H4 (cell line): ENCODE results near the gene WDFY1. TPM values are rescaled to one million over a fixed set of nuclear protein-coding genes. Genes with fewer than 3 reads are reported as not detected.

Experiments used
- DNase-seq: peaks from one replicate; pipeline ENCODE4 v3.0.0-alpha.2; 2015; ENCODE audit warnings: low spot score
- total RNA-seq: library from RNA; depleted of rRNA; stranded (reverse); fragments of >200 nt; shearing (Covaris generic); gene quantifications from 2 replicates; pipeline ENCODE4 v1.2.3, GENCODE V29; 2014; rRNA removed

WDFY1 gene
- total RNA-seq, 1 experiment from 2014 or later: 23.7 TPM

DNA sequence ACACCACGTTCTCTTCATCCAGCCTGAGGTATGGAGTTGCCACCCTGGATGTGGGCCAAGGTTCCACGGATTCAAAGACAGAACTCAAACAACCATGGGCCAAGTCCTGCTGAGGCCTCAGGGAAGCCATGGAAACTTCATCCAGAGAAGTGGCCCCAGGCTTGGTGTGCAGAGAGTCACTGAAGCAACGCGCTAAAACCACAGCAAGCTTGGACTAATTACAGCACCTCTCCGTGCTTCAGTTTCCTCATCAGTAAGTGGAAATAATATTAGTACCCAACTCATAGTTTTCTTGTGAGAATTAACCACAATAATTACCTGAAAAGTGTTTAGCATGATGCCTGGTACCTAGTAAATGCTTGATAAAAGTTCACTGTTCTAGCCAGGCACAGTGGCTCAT lies 88.6 kb downstream of the WDFY1 start:
- no peak for DNase-seq

DNA sequence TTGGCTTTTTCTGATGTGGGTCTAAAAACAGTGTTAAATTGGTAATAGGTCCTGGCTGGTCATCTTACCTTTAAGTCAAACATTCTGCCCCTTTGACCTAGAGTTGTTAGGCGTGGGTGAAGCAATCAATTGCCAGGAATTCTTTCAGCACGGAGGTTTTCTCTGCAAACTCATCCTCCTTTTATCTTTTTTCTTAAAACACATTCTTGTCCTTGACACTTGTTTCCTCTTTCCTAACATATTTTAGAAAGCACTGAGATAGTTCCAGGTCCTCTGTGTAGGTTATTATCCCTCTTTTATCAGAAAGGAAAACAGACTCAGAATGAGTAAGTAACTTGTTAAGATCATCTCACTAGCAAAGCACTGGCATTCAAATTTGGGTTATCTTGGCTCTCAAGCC lies 89.1 kb downstream of the WDFY1 start:
- DNase-seq: no peak

DNA sequence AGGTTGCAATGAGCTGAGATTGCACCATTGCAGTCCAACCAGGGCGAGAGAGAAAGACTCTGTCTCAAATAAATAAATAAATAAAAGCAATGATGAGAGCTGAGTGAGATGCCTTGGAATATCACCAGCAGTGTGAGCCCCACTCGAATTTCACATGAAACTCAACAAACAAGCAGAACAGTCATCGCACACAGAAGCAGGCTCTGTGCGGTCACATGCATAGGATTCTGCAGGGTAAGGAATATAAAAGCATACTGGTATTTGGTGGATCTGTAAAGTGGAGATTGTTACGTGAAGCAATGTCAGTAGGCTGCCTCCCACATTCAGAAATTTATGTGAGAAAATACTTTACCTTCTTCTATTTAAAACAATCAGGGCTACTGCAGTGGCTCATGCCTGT lies 89.7 kb downstream of the WDFY1 start:
- no peak for DNase-seq

DNA sequence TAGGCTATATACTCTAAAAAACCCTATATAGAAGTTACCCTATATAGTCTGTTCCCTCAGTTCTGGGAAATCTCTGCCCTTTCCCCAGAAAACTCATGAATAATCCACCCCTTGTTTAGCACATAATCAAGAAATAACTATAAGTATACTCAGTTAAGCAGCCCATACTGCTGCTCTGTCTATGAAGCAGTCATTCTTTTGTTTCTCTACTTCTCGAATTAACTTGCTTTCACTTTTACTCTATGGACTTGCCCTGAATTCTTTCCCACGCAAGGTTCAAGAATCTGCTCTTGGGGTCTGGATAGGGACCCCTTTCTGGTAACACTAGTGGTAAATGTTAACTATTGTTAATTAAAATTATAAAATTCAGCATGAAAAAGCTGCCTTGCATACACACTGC lies 90.4 kb downstream of the WDFY1 start:
- DNase-seq: no peak

DNA sequence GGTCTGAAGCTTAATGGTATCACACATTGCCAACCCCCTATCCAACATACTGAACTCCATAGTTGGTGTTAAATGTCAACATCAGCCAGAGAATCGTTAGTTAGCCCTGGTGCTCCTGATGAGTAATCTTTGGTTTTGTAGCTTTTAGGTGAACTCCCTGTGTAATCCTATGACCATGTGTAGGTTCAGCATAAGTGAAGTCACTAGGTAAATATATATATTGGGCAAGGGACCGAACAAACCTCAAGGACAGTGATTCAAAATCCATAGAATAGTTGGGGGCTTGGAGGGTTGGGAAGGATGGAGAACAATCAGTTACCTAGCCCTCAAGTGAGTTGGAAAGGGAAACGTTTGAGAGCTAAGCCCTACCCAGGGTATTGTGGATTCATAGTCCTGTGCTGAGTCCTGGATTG lies 91.7 kb downstream of the WDFY1 start:
- DNase-seq: no peak

DNA sequence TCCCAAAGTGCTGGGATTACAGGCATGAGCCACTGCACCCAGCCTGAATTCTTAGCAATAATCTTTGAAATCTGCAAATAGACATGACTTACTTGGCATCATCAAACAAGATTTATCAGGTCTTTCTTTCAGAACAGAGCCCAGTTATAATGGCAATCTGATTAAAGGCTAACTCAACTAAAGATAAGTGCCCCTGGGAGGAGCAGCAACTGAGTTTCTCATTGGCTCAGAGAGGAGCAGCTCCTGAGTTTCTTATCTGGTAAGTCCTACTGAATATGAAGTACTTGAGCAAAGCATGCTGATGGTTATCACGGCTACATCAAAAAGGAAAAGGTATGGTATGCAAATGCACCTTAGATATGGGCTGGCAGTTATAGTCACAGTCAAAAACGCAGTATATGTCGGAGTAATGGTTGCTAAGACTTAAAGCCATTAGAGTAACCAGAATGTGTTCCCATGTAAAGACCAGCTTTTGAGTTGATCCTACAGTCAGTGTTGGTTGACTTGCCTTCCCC lies 92.8 kb downstream of the WDFY1 start:
- DNase-seq: no peak

DNA sequence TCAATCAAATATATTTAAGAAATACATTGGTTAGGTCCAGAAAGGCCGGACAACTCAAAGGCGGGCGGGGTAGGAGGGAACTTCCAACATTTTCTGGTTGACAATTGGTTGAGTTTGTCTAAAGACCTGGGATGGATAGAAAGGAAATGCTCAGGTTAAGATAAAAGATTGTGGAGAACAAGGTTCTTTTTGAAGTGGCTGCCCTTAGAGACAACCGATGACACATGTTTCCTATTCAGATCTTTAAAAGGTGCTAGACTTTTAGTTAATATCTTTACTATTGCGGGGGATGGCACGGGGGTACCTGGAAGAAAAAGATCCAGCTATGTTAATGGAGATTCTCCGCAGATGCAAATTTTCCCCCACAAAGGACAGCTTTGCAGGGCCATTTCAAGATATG lies 97.7 kb downstream of the WDFY1 start:
- DNase-seq: no peak

DNA sequence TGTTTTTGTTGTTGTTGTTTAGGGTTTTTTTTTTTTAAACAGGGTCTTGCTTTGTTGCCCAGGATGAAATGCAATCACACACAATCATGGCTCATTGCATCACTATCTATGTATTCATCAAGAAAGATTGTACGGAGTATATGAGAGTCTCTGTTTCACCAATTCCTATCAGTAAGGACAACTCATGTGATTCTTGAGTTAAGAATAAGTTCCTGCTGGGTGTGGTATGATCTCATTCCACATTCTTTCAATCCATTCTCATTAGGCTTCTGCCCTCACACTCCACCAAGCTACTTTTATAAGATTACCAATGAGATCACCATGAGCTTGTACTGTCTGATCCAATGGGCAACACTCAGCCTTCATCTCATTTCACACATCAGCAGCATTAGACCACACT lies 98.6 kb downstream of the WDFY1 start:
- peak; percentile 21 for DNase-seq

DNA sequence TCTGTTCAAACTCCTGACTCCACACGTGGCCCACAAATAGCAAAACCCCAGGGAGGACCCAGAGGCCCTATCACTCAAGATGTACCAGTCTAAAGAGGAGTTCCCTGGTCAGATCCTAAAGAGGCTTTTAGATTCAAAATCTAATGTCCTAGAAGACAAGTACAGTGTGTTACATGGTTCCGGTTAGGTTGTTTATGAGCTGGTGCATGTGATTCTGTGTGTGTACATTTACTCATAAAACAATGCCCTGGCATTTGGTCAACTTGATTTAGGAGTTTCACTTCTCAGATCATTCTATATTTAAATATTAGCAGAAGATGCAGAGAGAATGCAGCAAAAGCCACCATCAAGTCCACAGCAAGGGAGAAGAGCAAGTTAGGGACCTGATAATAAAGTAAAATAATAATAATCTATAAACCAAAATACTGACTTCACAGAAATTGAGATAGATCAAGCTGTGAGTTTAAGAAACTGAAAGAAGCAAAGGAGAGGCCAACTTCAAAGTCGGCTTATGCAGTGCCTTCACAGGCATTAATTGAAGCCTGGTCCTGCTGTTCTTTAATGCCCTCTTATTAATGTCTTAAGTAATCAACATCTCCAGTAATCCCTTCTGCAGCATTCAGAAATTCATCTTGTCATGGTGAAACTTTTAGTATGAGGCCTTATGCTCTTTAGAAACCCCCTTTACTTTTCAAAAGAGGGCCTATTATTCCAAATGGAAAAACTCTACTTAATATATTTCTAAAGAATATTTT lies 103.5 kb downstream of the WDFY1 start:
- DNase-seq: no peak

DNA sequence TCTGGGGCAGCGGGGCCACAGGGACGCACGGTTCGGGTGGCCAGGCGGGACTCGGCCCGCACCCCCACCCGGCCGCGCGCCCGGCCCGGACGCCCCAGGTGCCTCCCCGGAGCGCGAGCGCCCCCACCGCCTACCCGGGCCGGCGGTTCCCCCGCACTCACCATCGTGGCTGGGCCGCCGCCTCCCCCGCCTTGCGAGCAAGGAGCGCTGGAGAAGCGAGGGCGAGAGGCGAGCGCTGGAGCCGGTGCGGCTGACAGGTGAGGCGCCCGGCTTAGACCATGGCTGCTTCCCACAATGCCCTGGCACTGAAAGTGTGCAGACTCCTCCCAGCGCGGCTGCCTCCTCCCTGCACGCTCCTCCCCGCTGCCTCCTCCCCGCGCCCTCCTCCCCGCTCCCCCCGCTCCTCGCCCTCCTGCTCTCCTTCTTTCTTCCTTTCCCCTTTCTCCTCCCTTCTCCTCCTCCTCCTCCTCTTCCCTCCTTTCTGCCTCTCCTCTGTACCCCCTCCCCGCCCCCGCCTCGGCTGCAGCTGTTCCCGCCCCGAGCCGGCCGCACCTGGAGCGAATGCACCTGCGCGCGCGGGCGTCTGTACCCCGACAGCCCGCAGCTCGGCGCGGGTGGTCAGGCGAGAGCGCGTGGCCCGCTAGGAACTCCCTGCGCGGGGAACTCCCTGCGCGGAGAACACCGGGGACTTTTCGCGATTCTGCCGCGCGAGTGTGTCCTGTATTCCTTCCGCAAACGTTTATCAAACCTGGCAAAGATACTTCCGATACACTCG lies 107.7 kb downstream of the WDFY1 start, which contains the start of gene AP1S3:
Gene AP1S3 (minus strand): TSS at position 296 of the 775 bp plus-strand sequence. CDS start 132 bp downstream, at position 164.
- peak; percentile 53 for DNase-seq

DNA sequence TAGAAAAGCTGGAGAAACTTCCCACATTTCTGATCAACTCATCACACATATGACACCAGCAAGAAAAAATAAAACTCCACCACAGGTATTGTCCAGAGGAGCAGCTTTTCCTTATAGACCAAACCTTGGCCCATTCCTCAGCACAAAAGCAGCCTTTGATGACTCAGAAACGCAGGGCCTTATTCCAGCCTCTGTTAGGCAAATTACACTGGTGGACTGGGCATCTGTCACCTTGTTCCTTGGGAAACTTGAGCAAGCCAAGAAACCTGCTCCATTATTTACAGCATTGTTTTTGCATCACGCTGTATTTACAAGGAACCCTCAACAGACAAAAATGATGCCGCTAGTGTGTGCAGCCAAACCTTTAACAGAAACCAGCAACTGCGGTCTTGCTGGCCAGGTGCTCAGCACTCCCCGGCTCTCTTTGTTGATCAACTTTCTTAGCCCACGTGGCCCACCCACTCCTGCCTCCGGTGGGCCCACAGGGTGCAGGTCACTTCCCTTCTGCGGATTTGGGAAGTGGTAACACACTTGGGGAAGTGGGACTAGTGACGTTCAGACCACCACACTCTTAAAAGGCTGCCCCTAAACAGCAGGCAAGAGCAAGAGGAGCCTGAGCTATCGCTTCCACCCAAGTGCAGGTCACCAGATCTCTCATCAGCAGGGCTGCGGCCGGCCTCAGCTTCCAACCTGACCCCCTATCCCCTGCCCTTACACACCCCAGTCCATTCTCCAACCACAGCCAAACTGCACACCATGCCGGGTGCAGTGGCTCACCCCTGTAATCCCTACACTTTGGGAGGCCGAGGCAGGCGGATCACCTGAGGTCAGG lies 109.2 kb downstream of the WDFY1 start:
- DNase-seq: no peak

DNA sequence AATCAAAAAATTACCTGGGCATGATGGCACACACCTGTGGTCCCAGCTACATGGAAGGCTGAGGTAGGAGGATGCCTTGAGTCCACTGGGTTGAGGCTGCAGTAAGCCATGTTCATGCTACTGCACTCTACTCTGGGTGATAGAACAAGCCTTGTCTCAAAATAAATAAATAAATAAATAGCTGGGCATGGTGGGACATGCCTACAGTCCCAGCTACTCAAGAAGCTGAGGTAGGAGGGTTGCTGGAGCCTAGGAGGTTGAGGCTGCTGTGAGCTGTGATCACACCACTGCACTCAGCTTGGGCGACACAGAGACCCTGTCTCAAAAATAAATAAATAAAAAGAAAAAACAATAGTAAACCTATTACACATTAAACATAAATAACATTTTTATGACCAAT lies 110.7 kb downstream of the WDFY1 start:
- no peak for DNase-seq

DNA sequence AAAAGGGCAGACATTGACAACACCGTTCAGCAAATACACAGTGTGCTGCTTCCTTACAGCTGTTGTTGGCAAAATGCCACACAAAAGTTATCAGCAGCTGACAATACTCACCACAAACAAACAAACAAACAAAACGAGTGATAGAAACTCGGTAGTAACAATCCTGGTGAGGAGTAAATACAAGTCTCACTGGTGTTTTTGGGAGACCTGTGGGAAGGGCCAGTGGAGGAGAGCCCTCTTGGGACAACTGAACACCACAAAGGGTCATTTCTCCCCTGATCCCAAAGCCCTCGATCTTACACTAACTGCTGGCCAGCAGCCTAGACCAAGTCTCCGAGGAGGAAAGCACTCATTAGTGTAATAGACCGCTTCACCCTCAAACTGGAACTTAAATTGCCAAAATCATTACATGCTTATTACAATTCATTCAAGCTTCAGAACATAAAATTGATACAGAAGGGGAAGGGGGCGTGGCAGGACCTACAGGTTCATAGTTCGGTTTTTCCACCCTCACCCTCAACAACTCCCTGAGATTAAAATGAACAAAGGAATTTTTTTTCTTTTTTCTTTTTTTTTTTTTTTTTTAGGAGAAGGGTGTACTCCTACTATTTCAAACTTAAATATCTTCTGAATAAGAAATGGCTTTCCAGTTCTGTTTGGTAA lies 112.8 kb downstream of the WDFY1 start:
- DNase-seq: no peak

DNA sequence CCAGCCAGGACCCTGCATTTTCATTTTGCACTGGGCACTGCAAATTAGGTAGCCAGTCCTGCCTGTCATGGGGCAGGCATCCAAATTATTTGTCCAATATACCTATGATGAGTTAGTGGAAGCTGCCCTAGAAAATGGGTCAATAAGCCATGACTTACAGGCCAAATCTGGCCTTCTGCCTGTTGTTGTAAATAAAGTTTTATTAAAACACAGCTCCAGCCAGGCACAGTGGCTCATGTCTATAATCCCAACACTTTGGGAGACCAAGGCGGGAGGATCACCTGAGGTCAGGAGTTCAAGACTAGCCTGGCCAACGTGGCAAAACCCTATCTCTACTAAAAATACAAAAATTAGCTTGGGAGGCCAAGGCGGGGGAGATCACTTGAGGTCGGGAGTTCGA lies 116.0 kb downstream of the WDFY1 start:
- no peak for DNase-seq

DNA sequence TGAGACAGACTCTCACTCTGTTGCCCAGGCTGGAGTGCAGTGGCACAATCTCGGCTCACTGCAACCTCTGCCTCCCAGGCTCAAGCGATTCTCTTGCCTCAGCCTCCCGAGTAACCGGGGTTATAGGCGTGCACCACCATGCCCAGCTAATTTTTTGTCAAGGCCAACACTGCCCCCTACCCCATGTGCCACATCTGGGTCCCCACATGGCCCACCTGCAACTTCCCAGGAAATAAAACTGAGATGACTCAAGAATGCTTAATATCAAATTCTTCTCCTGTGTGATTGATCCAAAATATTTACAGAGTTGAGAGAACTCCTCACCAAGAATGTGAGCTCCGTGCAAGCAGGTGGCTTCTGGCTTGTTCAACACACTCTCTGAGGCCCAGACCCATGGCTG lies 116.8 kb downstream of the WDFY1 start:
- no peak for DNase-seq

DNA sequence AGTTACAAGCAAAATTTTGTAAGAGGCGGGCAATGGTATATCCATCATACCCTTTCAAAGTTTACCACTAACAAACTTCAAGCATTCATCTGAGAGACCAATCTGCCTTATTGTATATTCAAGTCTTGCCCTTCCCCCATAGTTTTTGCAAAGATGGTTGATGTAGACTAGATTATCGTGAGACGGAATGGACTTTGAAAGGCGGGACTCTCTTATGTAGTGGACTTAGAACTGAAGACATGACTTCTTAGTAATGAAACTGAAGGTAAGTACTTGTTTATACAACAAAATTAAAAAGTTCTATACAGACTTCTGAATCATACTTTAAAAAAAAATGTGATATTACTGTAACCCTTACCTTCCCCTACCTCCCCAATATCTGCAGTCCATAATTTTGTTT lies 118.1 kb downstream of the WDFY1 start:
- DNase-seq: no peak

Other genes with a start within 250 kb of the WDFY1 start
- gene AP1S3, start 107.8 kb downstream of the WDFY1 start, total RNA-seq: 4.6 and 8.9 TPM in 2 replicates
- 39.9 and 53.0 TPM in 2 replicates for gene MRPL44, start 12.1 kb upstream of the WDFY1 start, total RNA-seq
- gene SERPINE2, start 94.0 kb upstream of the WDFY1 start, total RNA-seq: 35.4 and 40.1 TPM in 2 replicates